ENCODE results near the gene SIAH3.

GRCh38 chr13:45852494-45852893 lies 941 bp upstream of the SIAH3 start:
- TF ChIP-seq, protein P1, sequence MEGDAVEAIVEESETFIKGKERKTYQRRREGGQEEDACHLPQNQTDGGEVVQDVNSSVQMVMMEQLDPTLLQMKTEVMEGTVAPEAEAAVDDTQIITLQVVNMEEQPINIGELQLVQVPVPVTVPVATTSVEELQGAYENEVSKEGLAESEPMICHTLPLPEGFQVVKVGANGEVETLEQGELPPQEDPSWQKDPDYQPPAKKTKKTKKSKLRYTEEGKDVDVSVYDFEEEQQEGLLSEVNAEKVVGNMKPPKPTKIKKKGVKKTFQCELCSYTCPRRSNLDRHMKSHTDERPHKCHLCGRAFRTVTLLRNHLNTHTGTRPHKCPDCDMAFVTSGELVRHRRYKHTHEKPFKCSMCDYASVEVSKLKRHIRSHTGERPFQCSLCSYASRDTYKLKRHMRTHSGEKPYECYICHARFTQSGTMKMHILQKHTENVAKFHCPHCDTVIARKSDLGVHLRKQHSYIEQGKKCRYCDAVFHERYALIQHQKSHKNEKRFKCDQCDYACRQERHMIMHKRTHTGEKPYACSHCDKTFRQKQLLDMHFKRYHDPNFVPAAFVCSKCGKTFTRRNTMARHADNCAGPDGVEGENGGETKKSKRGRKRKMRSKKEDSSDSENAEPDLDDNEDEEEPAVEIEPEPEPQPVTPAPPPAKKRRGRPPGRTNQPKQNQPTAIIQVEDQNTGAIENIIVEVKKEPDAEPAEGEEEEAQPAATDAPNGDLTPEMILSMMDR (IDR thresholded peaks at IDR 0.05), result no peak
- no peak for TF ChIP-seq POLR2A (IDR thresholded peaks at IDR 0.05)
